Stimulated activated CD4-positive, alpha-beta T cell treated with anti-CD3 and anti-CD28 coated beads, Interleukin-2, amount 100 ng/mL, for 24 hours (primary cell): ENCODE measurements around the gene FOXK2.

Experiments used
- DNase-seq, 2 donors: peaks; one replicate each; pipeline ENCODE4 v3.0.0-alpha.2; 2020

FOXK2 gene

DNA sequence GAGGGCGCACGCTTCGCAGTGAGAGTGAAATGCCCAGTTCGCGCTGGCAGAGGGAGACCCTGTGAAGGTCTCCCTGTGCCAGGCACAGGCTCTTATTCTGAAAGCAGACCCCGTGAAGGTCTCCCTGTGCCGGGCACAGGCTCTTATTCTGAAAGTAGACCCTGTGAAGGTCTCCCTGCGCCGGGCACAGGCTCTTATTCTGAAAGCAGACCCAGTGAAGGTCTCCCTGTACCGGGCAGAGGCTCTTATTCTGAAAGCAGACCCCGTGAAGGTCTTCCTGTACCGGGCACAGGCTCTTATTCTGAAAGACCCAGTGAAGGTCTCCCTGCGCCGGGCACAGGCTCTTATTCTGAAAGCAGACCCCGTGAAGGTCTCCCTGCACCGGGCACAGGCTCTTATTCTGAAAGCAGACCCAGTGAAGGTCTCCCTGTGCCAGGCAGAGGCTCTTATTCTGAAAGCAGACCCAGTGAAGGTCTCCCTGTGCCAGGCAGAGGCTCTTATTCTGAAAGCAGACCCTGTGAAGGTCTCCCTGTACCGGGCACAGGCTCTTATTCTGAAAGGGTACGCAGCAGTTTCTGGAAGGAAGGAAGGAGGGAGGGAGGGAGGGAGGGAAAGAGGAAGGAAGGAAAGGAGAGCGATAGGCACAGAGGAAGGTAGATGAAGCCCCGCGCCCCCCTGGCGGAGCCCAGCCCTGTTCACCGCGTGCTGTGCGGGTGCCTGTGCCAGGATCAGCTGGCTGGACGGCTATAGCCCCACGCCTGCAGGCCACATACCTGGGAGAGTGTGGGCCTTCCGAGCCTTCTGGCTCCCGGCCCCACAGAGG is 73.4 kb downstream of the FOXK2 start:
- DNase-seq: peak; percentile 31 to 61

- no peak for DNase-seq
These were observed 74.1 kb downstream of the FOXK2 start for GRCh38 chr17:82593590-82594087.

- DNase-seq: no peak
These were observed 75.0 kb downstream of the FOXK2 start for GRCh38 chr17:82594571-82594970.

DNA sequence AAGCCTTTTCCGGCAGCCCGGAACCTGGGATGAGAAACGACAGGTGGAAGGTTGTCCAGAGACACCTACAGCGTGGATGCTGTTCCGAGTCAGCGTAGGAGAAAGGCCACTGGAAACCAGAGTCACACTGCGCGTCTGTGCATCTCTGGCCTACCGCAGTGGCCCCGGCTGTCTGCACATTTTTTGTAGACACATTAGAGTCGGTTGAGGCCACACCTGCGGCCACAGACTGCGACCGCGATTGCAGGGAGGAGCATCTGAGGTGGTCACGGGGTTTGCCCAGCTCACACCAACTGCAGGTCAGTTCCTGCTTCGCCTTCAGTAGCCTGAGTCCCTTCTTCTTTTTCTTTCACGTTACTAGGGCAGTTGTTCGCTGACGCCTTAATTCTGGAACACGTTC is 76.4 kb downstream of the FOXK2 start:
- DNase-seq: no peak

- DNase-seq: no peak
These were observed 76.8 kb downstream of the FOXK2 start for GRCh38 chr17:82596296-82596695.

DNA sequence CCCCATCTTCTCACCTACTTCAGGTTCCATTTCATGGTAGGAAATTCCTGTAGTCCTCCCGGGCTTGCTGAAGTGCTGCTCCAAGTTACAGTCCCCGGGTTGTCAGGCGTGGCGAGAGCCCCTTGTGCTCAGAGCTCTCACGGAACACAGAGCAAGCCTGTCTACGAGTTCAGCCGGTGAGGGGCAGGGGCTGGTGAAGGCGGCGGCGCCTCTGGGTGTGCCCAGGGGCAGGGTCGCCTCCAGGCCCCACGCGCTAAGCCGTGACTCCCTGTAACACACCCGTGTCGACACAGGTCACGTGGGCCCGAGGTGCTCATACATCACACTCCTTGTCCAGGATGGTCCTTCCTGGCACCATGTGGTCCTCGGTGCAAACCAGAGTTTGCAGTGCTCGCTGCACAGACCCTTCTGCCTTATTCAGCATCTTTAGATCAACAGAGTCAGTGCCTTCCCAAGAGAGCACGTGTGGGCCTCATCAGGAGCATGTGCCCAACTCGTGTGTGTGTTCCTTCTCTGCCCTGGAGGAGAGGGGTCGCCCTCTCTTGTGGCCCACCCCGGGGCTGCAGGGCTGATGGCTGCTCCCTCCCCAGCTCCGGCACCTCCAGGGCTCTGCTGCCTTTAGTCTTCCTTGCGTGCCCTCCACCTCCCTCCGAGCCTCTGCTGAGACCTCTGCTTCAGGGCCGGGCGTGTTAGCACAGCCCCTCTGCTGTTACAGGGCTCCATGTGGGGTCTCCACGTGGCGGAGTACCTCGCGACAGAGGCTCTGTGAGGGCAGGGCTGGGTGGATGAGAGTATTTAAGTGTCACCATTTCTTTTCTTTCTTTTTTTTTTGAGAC is 77.5 kb downstream of the FOXK2 start:
- no peak for DNase-seq

- no peak for DNase-seq
These were observed 79.0 kb downstream of the FOXK2 start for GRCh38 chr17:82598256-82599119.

- no peak for DNase-seq
These were observed 80.4 kb downstream of the FOXK2 start for GRCh38 chr17:82599674-82600661.

DNA sequence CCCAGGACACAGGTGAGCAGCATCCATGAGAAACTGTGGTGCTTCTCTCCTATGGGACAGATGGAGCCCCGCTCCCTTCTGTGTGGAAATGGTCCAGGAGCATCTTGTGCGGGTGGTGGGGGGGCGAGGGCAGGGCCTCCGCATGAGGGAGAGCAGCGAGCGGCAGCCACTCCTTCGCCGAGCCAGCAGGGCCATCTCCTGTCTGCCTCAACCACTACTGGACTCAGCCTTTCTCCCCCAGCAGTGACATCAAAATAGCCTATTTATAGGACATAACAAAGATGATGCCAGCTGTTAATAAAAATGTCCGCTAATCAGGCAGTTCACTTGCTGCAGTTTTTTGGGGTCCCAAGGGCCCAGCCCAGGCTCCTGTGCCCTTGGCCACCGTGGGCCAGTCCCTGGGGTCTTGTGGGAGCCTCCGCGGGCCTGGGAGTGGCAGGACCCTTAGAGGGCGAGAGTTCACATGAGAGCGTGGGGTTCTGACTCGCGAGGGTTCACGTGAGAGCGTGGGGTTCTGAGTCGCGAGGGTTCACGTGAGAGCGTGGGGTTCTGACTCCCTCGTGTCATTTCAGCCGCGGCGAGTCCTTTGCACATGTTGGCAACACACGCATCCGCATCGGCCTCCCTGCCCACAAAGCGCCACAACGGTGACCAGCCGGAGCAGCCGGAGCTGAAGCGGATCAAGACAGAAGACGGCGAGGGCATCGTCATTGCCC is 81.4 kb downstream of the FOXK2 start:
- DNase-seq: no peak

GRCh38 chr17:82601447-82602000 is 82.0 kb downstream of the FOXK2 start:
- no peak for DNase-seq

DNA sequence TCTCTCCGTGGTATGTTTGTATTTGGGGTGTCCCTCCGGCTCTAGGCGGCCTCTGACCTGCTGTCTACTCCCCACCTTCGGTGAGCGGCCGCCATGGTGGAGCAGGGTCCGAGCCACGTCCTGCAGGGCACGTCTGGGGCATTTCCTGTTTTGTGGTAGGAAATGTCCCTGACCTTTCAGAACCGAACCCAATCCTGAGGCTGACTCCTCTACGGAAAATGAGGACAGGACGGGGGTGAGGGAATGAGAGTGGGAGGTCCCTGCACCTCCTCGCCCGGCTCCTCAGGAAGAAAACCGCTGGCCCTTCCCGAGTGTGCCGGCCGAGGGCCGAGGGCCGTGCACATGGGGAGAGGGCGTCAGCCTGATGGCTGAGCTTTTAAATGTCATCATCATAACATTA is 83.0 kb downstream of the FOXK2 start:
- DNase-seq: no peak

GRCh38 chr17:82602986-82603710 is 83.6 kb downstream of the FOXK2 start:
- no peak for DNase-seq

DNA sequence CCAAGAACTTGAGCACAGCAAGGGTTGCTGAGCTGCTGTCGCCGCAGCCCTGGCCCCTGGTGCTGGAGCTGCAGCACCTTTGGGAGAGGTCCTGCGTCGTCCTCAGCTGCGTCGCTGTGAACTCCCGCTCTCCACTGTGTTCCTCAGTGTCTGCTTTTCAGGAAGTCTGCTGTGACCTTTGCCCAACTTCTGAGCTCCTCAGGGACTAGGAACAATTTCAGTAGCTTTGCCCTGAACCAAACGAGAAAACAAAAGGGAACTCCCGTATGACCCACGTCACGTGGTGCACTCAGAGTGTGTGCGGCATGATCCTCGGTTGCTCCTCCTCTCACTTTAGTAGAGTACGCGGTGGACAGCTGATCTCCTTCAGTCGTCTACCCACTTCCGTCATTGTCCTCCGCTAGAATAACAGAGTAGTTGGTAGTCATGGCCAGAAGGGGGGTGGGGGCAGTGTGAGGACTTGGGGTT is 84.5 kb downstream of the FOXK2 start:
- no peak for DNase-seq

DNA sequence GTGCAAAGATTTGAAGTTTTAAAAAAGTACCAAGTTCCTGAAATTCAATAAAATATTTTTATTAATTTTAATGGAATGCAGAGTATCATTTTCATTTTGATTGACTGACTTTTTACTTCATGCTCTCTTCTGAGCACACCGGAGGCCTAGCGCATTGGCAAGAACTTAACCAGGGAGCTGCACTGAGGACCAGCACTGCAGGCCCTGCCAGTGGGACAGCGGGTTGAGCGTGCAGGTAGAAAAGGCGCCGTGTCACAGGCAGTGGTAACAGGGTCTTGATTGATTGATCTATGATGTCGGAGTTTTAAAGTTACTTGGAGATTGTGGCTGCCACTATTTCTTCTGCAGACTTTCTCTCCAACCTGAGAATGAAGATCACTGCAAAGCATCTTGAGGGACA is 85.0 kb downstream of the FOXK2 start:
- no peak for DNase-seq

- DNase-seq: no peak
These were observed 86.5 kb downstream of the FOXK2 start for GRCh38 chr17:82605939-82606600.

DNA sequence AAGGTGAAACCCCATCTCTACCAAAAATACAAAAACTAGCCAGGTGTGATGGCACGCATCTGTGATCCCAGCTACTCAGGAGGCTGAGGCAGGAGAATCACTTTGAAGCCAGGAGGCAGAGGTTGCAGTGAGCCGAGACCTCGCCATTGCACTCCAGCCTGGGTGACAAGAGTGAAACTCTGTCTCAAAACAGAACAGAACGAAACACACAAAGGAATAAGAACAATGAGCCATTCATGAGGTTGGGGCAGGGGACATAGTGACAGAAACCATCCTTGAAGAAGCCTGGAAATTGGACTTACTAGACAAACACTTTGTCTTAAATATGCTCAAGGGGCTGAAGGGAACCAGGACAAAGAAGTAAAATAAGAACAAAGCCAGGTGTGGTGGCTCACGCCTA is 89.3 kb downstream of the FOXK2 start:
- no peak for DNase-seq

DNA sequence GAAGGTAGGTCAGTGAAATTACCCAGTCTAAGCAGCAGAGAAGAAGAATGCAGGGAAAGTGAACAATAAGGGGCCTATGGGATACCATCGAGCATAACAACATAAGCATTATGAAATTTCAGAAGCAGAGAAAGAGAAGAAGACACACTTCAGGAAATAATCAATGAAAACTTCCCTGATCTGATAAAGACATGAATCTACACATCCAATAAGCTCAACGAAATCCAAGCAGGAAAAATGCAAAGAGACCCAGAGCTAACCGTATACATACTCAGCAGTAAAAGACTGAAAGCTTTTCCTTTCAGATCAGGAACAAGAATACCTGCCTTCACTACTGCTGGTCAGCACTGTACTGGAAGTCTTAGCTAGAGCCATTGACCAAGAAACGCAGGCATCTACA is 90.1 kb downstream of the FOXK2 start:
- no peak for DNase-seq

GRCh38 chr17:82611140-82612058 is 91.9 kb downstream of the FOXK2 start:
- no peak for DNase-seq
